Fibroblast of skin of scalp (primary cell): ENCODE measurements around the gene GBP2.

ENCODE experiments used
- DNase-seq: peaks from one replicate; pipeline ENCODE4 v3.0.0-alpha.2; 2013

GBP2 gene

DNA sequence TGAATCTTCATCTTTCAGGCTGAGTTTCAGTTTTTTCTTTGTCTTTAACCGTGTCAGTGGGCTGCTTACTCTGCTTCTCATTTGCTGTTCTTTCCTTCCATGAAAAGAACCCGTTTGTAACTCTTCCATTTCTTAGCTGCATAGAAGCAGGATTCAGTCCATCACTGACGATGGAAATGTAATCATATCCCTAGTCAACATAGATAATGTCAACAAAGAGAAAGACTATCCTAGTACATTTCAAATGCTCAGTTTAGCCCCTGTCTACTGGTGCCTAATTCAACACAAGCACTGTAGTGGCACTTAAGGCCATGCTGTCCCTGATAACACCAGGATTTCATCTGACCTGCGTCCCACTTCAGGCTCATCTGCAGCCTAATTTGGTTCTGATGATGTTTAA lies 61.3 kb downstream of the GBP2 start:
- DNase-seq, result no peak

DNA sequence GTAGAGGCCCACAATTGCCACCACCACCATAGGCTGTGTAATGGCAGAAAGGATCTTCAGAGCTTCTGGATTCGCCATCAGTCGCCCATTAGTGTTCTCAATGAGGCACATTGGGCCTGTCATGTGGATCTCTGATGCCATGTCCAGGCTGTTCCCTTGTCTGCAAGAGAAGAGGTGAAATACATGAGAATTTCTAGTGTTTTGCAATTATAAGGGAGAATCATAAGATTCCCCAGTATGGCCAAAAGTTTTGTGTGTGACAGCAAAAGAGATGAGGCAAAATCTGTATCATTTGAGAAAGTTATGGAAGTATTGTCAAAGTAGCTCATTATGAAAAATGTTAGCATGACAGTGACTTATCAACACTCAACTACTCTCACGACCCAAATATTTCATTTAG lies 62.8 kb downstream of the GBP2 start:
- no peak for DNase-seq

DNA sequence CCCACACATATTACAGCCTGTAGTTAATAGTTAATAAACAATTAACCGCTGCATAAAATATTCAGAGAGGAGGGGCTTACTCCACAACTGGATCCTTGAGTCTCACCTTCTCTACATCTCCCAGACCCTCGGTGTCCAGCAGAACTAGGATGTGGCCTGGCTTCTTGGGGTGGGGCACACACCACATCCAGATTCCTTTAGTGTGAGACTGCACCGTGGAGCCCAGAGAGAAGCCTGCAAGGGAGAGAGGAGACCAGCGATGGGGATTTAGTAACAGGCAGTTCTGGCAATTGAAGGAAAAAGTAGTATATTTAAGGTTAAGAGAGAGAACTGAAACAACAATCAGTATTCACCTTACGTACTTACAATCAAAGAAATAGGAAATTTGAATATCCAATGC lies 65.8 kb downstream of the GBP2 start:
- DNase-seq, result no peak
